UCSD-AML1 (cell line): ENCODE data around the gene KMT5C.

Experiments
- DNase-seq: peaks from one replicate; lab custom pipeline; 2025; ENCODE audit not compliant: unreplicated experiment; lab: John Stamatoyannopoulos, UW

The KMT5C gene

GRCh38 chr19:55365245-55365644 lies 25.6 kb downstream of the KMT5C start:
- no peak for DNase-seq

- no peak for DNase-seq
These were observed 26.3 kb downstream of the KMT5C start for GRCh38 chr19:55365964-55366363.

- no peak for DNase-seq
These were observed 27.1 kb downstream of the KMT5C start for GRCh38 chr19:55366790-55367189.

DNA sequence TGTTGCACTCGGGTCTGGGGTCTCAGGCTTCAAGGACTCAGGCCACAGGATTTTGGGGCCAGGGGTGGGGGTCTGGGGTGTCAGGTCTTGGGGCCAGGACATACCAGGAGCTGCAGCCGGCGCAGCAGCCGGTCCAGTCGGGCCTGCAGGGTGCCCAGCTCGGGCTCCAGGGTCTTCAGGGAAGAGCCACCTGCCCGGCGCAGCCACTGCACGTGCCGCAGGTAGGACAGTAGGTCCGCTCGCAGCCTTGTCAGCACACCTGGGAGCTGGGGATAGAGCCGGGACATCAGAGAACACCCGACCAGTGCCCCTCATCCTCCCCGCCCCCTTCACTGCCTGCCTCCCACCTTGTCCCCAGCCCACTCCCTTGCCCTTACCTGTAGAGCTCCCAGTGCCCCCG lies 28.4 kb downstream of the KMT5C start:
- DNase-seq: no peak

- no peak for DNase-seq
These were observed 29.3 kb downstream of the KMT5C start for GRCh38 chr19:55368701-55369563.

- DNase-seq: no peak
These were observed 30.1 kb downstream of the KMT5C start for GRCh38 chr19:55369653-55370304.

DNA sequence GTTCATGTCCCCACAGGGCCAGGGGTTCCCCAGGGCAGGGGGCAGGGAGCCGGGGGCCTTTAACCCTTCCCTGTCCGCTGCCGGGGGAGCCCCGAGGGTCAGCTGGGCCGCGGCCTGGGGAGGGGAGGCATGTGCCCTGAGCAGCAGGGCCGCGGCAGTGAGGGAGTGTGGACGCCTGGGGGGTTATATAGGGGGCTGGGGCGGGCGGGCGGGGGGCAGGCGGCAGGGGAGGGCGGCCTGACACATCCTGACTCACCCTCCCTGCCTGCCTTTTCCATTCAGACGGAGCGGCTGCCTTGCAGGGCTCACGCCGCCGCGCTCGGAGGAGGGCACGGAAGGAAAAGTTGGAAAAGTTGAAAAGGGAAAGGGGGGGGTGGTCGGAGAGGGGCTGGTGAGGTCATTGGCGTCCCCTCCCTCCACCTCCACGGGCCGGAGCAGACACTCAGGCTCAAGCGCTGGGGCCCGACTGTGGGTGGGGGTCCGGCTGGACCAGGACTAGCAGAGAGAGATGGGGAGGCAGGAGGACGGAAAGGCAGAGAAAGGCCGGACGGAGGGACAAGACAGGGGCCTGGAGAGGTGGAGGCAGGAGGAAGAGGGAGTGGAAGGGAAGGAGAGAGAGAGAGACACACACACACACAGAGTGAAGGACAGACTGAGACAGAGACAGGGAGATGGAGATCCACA lies 30.8 kb downstream of the KMT5C start, which contains the start of gene IL11:
Gene IL11, minus strand, starts transcription at position 159 of the 684 bp plus-strand sequence. Its CDS starts 153 bp downstream, at position 6.
- no peak for DNase-seq

- no peak for DNase-seq
These were observed 32.8 kb downstream of the KMT5C start for GRCh38 chr19:55372316-55373081.

DNA sequence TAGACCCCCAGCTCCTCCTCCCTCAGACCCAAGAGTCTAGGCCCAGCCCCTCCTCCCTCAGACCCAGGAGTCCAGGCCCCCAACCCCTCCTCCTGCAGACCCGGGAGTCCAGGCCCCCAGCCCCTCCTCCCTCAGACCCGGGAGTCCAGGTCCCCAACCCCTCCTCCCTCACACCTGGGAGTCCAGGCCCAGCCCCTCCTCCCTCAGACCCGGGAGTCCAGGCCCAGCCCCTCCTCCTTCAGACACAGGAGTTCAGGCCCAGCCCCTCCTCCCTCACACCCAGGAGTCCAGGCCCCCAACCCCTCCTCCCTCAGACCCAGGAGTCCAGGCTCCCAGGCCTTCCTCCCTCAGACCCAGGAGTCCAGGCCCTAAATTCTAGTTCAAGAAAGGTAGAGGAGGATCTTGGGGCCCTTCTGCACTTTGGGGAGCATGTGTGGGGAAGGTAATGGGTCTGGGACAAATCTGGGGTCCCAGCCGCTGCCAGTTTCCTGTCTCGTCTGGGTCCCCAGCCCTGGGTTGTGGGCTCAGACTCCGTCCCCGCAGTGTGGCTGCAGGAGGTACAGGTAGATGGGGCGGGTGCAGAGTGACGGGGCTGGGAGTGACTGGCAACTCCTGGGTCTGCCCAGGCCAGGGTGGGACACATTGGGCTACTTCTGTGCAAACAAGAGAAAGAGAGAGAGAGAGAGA lies 33.8 kb downstream of the KMT5C start:
- DNase-seq: no peak

GRCh38 chr19:55373993-55374757 lies 34.5 kb downstream of the KMT5C start:
- no peak for DNase-seq

DNA sequence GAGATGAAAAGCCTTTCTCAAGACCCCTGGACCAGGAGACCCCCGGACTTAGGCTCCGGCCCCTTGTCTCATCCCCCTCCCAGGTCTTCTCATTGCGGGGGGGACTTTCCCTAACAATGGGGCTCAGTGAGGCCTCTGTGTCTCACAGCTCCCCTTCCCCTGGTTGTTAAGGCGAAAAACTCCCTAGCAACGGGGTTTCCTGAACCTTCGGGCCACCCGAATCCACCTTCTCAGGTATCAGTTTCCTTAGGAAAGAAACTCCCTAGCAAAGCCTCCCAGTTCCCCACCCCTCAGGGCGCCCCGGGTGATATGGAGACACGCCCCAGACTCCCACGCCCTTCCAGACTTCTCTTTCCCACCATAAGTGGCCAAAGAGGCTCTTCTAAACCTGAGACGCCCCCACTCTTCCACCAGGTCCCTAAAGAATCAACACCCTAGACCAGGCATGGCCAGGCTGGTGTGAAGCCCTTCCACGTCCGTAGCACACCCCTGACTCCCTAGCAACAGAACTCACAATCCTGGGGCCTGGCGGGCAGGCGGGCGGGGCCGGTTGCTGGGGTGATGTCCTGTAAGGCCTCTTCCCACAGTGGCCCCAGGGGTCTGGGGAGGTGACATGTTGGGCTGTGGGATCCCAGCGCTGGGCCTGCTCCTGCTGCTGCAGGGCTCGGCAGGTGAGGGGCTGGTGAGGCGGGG lies 36.7 kb downstream of the KMT5C start, which contains the start of gene TMEM190:
Gene TMEM190, plus strand, starts transcription at position 586 of the 693 bp plus-strand sequence. Its CDS starts 28 bp downstream, at position 614.
- DNase-seq: no peak

GRCh38 chr19:55377356-55378131 lies 37.9 kb downstream of the KMT5C start:
- DNase-seq: no peak

DNA sequence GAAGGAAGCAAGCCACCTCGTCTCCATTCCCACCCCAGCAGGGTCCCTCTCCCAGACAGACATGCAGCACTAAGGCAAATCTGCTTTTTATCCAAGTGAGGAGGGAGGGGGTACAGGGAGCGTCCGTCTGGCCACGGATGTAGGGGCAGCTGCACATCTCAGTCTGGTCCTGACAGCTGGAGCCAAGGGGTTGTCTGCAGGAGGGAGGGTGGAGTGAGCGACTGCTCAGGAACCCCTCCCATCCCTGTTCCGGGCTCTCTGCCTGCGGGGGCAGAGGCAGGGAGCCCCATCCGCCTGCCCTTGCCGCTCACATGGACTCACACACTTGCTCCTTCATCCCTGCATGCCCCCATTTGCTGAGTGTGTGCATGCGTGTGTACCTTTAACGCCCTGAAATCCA lies 39.5 kb downstream of the KMT5C start:
- DNase-seq: no peak

DNA sequence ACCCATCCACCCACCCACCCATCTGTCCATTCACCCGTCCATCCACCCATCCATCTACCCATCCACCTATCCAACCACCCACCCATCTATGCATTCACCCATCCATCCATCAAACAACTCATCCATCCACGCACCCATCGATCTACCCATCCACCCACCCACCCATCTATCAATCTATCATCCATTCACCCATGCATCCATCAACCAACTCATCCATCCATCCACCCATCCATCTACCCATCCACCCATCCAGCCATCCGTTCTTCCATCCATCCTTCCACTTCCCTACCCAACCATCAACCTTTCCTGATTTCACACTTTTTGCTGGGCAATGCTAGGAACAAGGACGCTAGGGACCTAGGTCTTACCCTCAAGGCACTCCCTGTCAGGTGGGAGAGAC lies 42.3 kb downstream of the KMT5C start:
- DNase-seq: no peak

DNA sequence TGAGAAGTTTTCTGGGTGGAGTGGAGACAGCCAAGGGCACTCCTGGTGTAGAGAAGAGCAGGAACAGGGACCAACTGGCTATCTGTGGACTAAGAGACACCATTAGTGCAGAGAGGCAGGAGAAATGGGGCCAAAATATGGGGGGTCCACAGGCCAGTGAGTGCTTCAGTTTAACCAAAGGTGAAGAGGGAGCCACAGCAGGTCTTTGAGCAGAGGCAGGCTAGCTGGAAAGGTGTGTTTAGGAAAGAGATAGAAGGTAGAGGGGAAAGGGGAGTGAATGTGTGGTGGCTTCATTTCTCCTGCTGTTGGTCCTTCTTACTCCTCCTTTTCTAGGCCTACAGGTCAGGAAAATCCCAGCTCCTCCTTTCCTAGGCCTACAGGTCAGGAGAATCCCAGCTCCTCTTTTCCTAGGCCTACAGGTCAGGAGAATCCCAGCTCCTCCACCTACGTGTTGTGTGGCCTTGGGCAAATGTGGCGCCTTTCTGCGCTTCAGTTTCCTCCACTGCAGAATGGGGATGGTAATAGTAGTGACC lies 42.9 kb downstream of the KMT5C start:
- no peak for DNase-seq

DNA sequence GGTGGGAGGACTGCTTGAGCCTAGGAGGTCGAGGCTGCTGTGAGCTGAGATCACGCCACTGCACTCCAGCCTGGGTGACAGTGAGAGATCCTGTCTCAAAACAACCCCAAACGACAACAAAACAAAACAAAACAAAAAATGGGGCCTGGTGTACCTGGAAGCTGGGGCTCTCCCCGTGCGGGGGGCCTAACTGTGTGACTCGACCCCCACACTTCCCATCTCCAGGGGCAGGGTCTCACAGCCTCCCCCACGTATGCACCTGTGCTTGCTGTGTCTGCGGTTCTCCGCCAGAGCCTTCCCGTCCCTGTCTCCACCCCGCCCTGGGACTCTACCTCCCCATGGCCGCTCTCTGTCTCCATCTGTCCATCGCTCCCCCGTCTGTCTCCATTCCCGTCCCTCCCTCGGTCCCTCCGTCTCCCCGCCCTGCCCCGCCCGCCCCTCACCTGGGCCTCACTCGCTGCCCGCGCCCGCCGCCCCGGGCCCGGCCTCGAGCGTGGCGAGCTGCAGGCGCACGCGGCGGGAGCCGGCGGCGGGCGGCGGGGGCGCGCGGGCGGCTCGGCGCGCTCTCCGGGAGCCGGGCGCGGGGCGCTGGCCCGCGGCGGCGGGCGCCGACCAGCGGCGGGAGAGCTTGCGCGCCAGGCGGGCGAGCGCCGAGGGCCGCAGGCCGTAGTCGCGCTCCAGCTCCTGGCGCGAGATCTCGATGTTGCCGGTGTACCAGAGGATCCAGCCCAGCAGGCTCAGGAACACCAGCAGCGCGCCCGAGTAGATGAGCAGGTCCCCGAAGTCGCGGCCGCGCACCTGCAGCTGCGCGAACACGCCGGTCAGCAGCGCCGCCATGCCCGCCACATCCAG lies 43.8 kb downstream of the KMT5C start:
- peak; percentile 66 for DNase-seq
